ENCODE results near the gene KLF9. TPM values are rescaled to one million over a fixed set of nuclear protein-coding genes. Genes with fewer than 3 reads are reported as not detected.

Gene KLF9
- total and polyA plus RNA-seq, 9 of the 15 experiments (the other 6 are each of a cell fraction or from before 2014, with no cell fraction given) = 3.3 to 11.9 (median 6.9) TPM

GRCh38 chr9:70419556-70420440, 5.3 kb upstream of the KLF9 start (continued):
- TF ChIP-seq, protein P1, sequence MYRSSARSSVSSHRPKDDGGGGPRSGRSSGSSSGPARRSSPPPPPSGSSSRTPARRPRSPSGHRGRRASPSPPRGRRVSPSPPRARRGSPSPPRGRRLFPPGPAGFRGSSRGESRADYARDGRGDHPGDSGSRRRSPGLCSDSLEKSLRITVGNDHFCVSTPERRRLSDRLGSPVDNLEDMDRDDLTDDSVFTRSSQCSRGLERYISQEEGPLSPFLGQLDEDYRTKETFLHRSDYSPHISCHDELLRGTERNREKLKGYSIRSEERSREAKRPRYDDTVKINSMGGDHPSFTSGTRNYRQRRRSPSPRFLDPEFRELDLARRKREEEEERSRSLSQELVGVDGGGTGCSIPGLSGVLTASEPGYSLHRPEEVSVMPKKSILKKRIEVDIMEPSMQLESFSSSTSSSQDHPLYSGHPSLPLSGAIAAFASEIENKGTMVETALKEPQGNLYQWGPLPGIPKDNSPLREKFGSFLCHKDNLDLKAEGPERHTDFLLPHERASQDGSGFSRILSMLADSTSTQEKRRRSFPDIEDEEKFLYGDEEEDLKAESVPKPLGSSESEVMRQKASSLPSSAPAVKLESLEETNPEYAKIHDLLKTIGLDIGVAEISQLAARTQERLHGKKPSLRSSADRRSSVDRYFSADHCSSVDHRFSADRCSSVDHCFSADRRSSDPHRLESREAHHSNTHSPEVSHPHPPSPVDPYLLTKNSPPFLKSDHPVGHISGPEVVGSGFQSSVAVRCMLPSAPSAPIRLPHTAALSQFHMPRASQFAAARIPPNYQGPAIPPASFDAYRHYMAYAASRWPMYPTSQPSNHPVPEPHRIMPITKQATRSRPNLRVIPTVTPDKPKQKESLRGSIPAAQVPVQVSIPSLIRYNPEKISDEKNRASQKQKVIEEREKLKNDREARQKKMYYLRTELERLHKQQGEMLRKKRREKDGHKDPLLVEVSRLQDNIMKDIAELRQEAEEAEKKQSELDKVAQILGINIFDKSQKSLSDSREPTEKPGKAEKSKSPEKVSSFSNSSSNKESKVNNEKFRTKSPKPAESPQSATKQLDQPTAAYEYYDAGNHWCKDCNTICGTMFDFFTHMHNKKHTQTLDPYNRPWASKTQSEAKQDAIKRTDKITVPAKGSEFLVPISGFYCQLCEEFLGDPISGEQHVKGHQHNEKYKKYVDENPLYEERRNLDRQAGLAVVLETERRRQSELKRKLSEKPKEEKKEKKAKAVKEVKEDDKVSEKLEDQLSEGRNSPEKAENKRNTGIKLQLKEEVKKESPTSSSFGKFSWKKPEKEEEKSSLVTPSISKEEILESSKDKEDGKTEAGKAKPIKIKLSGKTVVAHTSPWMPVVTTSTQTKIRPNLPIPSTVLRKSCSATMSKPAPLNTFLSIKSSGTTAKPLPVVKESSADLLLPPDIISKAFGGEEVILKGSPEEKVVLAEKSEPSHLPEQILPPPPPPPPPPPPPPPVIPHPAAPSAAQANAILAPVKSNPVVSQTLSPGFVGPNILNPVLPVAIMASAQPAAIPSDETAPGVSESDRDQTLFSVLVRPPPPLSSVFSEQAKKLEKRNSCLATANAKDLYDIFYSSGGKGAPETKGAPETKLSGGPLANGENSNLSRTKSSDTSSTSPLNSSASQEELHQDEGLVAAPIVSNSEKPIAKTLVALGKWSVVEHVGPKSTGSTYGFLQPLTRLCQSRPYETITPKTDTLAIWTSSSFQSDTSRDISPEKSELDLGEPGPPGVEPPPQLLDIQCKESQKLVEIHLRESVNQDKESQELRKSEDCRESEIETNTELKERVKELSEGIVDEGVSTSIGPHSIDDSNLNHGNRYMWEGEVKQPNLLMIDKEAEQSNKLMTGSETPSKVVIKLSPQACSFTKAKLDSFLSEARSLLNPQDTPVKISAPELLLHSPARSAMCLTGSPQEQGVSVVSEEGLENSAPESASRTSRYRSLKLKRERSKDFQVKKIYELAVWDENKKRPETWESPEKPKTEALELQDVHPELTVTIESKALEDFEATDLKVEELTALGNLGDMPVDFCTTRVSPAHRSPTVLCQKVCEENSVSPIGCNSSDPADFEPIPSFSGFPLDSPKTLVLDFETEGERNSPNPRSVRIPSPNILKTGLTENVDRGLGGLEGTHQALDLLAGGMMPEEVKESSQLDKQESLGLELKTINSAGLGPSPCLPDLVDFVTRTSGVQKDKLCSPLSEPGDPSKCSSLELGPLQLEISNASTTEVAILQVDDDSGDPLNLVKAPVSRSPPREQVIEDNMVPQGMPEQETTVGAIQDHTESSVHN (IDR thresholded peaks at IDR 0.05; ENCODE audit: borderline replicate concordance in 1 of 2, low read depth in 1 of 2) = peak in 1 of 2 experiments; percentile 57; a peak in 1 of 4 replicates
- TF ChIP-seq ZNF316 (IDR thresholded peaks at IDR 0.05) (peak; percentile 88), NFIC (IDR thresholded peaks at IDR 0.05) (peak; percentile 9), FOXM1 (IDR thresholded peaks at IDR 0.05; ENCODE audit: low read depth) (no peak), FOXM1 (CRISPR knock-in tag; IDR thresholded peaks at IDR 0.05; ENCODE audit: low read depth) (0 out of 2 replicates have a peak, but pooled peaks have one; percentile 9), PRMT5 (CRISPR knock-in tag; IDR thresholded peaks at IDR 0.05) (no peak), GABPA (tag; conservative IDR thresholded peaks at IDR 0.05; ENCODE audit: low read depth) (0 out of 2 replicates have a peak, but pooled peaks have one; percentile 35), HDAC3 (IDR thresholded peaks at IDR 0.05; ENCODE audit: borderline replicate concordance, partially characterized antibody) (peak; percentile 9), HNRNPK (IDR thresholded peaks at IDR 0.05; ENCODE audit: low read depth, low read length, poor library complexity, severe bottlenecking) (peak; percentile 61)
- TF ChIP-seq, protein P2, sequence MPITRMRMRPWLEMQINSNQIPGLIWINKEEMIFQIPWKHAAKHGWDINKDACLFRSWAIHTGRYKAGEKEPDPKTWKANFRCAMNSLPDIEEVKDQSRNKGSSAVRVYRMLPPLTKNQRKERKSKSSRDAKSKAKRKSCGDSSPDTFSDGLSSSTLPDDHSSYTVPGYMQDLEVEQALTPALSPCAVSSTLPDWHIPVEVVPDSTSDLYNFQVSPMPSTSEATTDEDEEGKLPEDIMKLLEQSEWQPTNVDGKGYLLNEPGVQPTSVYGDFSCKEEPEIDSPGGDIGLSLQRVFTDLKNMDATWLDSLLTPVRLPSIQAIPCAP (CRISPR knock-in tag; IDR thresholded peaks at IDR 0.05; ENCODE audit: borderline replicate concordance) = no peak
- TF ChIP-seq, protein P3, sequence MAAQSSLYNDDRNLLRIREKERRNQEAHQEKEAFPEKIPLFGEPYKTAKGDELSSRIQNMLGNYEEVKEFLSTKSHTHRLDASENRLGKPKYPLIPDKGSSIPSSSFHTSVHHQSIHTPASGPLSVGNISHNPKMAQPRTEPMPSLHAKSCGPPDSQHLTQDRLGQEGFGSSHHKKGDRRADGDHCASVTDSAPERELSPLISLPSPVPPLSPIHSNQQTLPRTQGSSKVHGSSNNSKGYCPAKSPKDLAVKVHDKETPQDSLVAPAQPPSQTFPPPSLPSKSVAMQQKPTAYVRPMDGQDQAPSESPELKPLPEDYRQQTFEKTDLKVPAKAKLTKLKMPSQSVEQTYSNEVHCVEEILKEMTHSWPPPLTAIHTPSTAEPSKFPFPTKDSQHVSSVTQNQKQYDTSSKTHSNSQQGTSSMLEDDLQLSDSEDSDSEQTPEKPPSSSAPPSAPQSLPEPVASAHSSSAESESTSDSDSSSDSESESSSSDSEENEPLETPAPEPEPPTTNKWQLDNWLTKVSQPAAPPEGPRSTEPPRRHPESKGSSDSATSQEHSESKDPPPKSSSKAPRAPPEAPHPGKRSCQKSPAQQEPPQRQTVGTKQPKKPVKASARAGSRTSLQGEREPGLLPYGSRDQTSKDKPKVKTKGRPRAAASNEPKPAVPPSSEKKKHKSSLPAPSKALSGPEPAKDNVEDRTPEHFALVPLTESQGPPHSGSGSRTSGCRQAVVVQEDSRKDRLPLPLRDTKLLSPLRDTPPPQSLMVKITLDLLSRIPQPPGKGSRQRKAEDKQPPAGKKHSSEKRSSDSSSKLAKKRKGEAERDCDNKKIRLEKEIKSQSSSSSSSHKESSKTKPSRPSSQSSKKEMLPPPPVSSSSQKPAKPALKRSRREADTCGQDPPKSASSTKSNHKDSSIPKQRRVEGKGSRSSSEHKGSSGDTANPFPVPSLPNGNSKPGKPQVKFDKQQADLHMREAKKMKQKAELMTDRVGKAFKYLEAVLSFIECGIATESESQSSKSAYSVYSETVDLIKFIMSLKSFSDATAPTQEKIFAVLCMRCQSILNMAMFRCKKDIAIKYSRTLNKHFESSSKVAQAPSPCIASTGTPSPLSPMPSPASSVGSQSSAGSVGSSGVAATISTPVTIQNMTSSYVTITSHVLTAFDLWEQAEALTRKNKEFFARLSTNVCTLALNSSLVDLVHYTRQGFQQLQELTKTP (IDR thresholded peaks at IDR 0.05; ENCODE audit: low read depth in 1 of 2, partially characterized antibody in 2 of 2) = peak in 1 of 2 experiments; percentile 5
